ENCODE data around the gene SIPA1L3. TPM values are rescaled to one million over a fixed set of nuclear protein-coding genes. Genes with fewer than 3 reads are reported as not detected.

The SIPA1L3 gene
- total and polyA plus RNA-seq, 10 of the 15 experiments (the other 5 are each of a cell fraction or from before 2014, with no cell fraction given), result 0.24 to 66.2 (median 19.1) TPM

DNA sequence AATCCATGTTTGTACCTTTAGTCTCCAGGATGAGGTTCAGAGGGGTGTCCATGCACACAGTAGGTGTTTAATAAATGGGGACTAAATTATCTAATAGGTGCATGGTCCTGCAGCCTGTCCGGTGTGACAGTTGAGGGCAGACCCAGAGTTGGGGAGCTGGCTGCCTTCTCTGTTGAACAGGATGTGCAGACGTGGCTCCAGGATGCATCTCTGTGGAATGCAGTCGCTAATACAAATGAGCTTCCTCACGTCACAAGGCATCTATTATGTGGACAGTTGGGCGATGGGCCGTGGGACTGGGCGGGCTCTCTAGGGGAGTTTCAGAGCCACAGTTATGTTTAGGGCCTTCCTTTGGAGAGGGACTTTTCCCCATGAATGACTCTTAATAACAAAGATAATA lies 71.0 kb downstream of the SIPA1L3 start (continued):
- TF ChIP-seq CREM (IDR thresholded peaks at IDR 0.05; ENCODE audit: low read depth), result peak; percentile 71; the same call in 1 of the 2 replicates
- TF ChIP-seq MEF2B (IDR thresholded peaks at IDR 0.05; ENCODE audit: partially characterized antibody, poor library complexity, severe bottlenecking), result peak; percentile 9
- TF ChIP-seq ZNF622 (IDR thresholded peaks at IDR 0.05), result no peak
- TF ChIP-seq RB1 (IDR thresholded peaks at IDR 0.05; ENCODE audit: borderline replicate concordance), result no peak
- TF ChIP-seq NBN (IDR thresholded peaks at IDR 0.05), result no peak
- no peak for TF ChIP-seq MYC (IDR thresholded peaks at IDR 0.05; ENCODE audit: insufficient read depth, insufficient read length, insufficient replicate concordance, low read length, severe bottlenecking)
- TF ChIP-seq KDM1A (IDR thresholded peaks at IDR 0.05; ENCODE audit: borderline replicate concordance), result no peak
- TF ChIP-seq HDGF (IDR thresholded peaks at IDR 0.05), result no peak
- 0 out of 2 replicates have a peak, but pooled peaks have one; percentile 18 for TF ChIP-seq EED (IDR thresholded peaks at IDR 0.05; ENCODE audit: low read depth)
- TF ChIP-seq RUNX3 (IDR thresholded peaks at IDR 0.05; ENCODE audit: low read length), result no peak
- no peak for TF ChIP-seq CBX3 (IDR thresholded peaks at IDR 0.05; ENCODE audit: borderline replicate concordance, low read depth)
- TF ChIP-seq, protein P1, sequence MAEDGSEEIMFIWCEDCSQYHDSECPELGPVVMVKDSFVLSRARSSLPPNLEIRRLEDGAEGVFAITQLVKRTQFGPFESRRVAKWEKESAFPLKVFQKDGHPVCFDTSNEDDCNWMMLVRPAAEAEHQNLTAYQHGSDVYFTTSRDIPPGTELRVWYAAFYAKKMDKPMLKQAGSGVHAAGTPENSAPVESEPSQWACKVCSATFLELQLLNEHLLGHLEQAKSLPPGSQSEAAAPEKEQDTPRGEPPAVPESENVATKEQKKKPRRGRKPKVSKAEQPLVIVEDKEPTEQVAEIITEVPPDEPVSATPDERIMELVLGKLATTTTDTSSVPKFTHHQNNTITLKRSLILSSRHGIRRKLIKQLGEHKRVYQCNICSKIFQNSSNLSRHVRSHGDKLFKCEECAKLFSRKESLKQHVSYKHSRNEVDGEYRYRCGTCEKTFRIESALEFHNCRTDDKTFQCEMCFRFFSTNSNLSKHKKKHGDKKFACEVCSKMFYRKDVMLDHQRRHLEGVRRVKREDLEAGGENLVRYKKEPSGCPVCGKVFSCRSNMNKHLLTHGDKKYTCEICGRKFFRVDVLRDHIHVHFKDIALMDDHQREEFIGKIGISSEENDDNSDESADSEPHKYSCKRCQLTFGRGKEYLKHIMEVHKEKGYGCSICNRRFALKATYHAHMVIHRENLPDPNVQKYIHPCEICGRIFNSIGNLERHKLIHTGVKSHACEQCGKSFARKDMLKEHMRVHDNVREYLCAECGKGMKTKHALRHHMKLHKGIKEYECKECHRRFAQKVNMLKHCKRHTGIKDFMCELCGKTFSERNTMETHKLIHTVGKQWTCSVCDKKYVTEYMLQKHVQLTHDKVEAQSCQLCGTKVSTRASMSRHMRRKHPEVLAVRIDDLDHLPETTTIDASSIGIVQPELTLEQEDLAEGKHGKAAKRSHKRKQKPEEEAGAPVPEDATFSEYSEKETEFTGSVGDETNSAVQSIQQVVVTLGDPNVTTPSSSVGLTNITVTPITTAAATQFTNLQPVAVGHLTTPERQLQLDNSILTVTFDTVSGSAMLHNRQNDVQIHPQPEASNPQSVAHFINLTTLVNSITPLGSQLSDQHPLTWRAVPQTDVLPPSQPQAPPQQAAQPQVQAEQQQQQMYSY (CRISPR knock-in tag; IDR thresholded peaks at IDR 0.05), result no peak
- no peak for TF ChIP-seq TCF7 (IDR thresholded peaks at IDR 0.05; ENCODE audit: borderline replicate concordance)
- TF ChIP-seq ESRRA (IDR thresholded peaks at IDR 0.05; ENCODE audit: low read length), result no peak
- TF ChIP-seq, protein P2, sequence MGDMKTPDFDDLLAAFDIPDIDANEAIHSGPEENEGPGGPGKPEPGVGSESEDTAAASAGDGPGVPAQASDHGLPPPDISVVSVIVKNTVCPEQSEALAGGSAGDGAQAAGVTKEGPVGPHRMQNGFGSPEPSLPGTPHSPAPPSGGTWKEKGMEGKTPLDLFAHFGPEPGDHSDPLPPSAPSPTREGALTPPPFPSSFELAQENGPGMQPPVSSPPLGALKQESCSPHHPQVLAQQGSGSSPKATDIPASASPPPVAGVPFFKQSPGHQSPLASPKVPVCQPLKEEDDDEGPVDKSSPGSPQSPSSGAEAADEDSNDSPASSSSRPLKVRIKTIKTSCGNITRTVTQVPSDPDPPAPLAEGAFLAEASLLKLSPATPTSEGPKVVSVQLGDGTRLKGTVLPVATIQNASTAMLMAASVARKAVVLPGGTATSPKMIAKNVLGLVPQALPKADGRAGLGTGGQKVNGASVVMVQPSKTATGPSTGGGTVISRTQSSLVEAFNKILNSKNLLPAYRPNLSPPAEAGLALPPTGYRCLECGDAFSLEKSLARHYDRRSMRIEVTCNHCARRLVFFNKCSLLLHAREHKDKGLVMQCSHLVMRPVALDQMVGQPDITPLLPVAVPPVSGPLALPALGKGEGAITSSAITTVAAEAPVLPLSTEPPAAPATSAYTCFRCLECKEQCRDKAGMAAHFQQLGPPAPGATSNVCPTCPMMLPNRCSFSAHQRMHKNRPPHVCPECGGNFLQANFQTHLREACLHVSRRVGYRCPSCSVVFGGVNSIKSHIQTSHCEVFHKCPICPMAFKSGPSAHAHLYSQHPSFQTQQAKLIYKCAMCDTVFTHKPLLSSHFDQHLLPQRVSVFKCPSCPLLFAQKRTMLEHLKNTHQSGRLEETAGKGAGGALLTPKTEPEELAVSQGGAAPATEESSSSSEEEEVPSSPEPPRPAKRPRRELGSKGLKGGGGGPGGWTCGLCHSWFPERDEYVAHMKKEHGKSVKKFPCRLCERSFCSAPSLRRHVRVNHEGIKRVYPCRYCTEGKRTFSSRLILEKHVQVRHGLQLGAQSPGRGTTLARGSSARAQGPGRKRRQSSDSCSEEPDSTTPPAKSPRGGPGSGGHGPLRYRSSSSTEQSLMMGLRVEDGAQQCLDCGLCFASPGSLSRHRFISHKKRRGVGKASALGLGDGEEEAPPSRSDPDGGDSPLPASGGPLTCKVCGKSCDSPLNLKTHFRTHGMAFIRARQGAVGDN (IDR thresholded peaks at IDR 0.05), result peak; percentile 67
- TF ChIP-seq RAD51 (IDR thresholded peaks at IDR 0.05), result no peak
- TF ChIP-seq, protein P3, sequence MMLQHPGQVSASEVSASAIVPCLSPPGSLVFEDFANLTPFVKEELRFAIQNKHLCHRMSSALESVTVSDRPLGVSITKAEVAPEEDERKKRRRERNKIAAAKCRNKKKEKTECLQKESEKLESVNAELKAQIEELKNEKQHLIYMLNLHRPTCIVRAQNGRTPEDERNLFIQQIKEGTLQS (IDR thresholded peaks at IDR 0.05; ENCODE audit: borderline replicate concordance, extremely low read depth, low read depth, low read length), result no peak
- TF ChIP-seq, protein P4, sequence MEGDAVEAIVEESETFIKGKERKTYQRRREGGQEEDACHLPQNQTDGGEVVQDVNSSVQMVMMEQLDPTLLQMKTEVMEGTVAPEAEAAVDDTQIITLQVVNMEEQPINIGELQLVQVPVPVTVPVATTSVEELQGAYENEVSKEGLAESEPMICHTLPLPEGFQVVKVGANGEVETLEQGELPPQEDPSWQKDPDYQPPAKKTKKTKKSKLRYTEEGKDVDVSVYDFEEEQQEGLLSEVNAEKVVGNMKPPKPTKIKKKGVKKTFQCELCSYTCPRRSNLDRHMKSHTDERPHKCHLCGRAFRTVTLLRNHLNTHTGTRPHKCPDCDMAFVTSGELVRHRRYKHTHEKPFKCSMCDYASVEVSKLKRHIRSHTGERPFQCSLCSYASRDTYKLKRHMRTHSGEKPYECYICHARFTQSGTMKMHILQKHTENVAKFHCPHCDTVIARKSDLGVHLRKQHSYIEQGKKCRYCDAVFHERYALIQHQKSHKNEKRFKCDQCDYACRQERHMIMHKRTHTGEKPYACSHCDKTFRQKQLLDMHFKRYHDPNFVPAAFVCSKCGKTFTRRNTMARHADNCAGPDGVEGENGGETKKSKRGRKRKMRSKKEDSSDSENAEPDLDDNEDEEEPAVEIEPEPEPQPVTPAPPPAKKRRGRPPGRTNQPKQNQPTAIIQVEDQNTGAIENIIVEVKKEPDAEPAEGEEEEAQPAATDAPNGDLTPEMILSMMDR (IDR thresholded peaks at IDR 0.05 in 2 of 3, conservative IDR thresholded peaks at IDR 0.05 in 1 of 3; ENCODE audit: control insufficient read depth in 2 of 3, extremely low read depth in 1 of 3, insufficient read depth in 1 of 3, low read depth in 3 of 3, low read length in 3 of 3), result no peak
- TF ChIP-seq KLF5 (IDR thresholded peaks at IDR 0.05; ENCODE audit: partially characterized antibody), result no peak
- TF ChIP-seq RBBP5 (conservative IDR thresholded peaks at IDR 0.05), result no peak
- no peak; the same call in 2 of the 3 replicates for TF ChIP-seq POU2F2 (IDR thresholded peaks at IDR 0.05; ENCODE audit: borderline replicate concordance, low read depth, low read length)
- no peak for TF ChIP-seq PAX5 (IDR thresholded peaks at IDR 0.05; ENCODE audit: borderline replicate concordance, low read depth, low read length)
- no peak for TF ChIP-seq SRF (IDR thresholded peaks at IDR 0.05; ENCODE audit: low read depth in 2 of 2, low read length in 2 of 2)

Data from GM12878 (cell line).